VCaP (cell line): ENCODE measurements around the gene ABL1.

Experiments
- H3K27ac ChIP-seq: fragments of 450-650 bp; 2 replicates; pipeline ENCODE4 v1.5.1; 2017
- CTCF ChIP-seq: fragments of 450-650 bp; conservative IDR thresholded peaks from 2 replicates; pipeline ENCODE4 v1.5.1; 2017; ENCODE audit warnings: mild to moderate bottlenecking, moderate library complexity

ABL1 gene

GRCh38 chr9:130933114-130934046 lies 98.3 kb downstream of the ABL1 start:
- TF ChIP-seq CTCF: no peak
- no peak overlapping the region for H3K27ac ChIP-seq

- no peak overlapping the region for H3K27ac ChIP-seq
- no peak for TF ChIP-seq CTCF
Observed at GRCh38 chr9:130934246-130934645, 99.2 kb downstream of the ABL1 start.

GRCh38 chr9:130934702-130935647 lies 99.9 kb downstream of the ABL1 start:
- no peak for TF ChIP-seq CTCF
- no peak overlapping the region for H3K27ac ChIP-seq

- TF ChIP-seq CTCF: no peak
- H3K27ac ChIP-seq: no peak overlapping the region
Observed at GRCh38 chr9:130935648-130936271, 100.7 kb downstream of the ABL1 start.

- H3K27ac ChIP-seq: no peak overlapping the region
Observed at GRCh38 chr9:130936285-130937117, 101.4 kb downstream of the ABL1 start.

More at GRCh38 chr9:130936285-130937117, 101.4 kb downstream of the ABL1 start:
- TF ChIP-seq CTCF: no peak
